GM19468 (cell line): ENCODE data around the gene CALHM2.
"Not testable (repeated sequence)": the region's sequence is repeated elsewhere in the genome, so short reads cannot be mapped to it uniquely, and the experiment has no call there.

ENCODE experiments used
- ATAC-seq: cut with Tn5 transposase; IDR thresholded peaks from one replicate; pipeline ENCODE4 v1.9.1; 2021; ENCODE audit warnings: mild to moderate bottlenecking, moderate library complexity, moderate number of reproducible peaks; ENCODE audit not compliant: unreplicated experiment; ENCODE audit errors: extremely low read depth

Gene CALHM2

GRCh38 chr10:103451831-103452505, at the start of gene CALHM2:
Gene CALHM2 (minus strand): TSS chr10:103452370. CDS start chr10:103449941, 2,429 bp downstream.
- ATAC-seq: no peak

- ATAC-seq: no peak
Observed at GRCh38 chr10:103501186-103501585, 49.0 kb upstream of the CALHM2 start.

- ATAC-seq: no peak
Observed at GRCh38 chr10:103500481-103500880, 48.3 kb upstream of the CALHM2 start.

- ATAC-seq: no peak
Observed at GRCh38 chr10:103499881-103500280, 47.7 kb upstream of the CALHM2 start.

GRCh38 chr10:103498936-103499638, 46.9 kb upstream of the CALHM2 start:
- no peak for ATAC-seq

GRCh38 chr10:103497161-103497915, 45.2 kb upstream of the CALHM2 start:
- no peak for ATAC-seq

- ATAC-seq: no peak
Observed at GRCh38 chr10:103495321-103495720, 43.2 kb upstream of the CALHM2 start.

GRCh38 chr10:103493916-103494877, 42.0 kb upstream of the CALHM2 start:
- no peak for ATAC-seq

- ATAC-seq: no peak
Observed at GRCh38 chr10:103493362-103493915, 41.3 kb upstream of the CALHM2 start, which contains the start of gene NEURL1. Gene NEURL1 (plus strand): TSS chr10:103493705. CDS start chr10:103494388, 683 bp downstream.

GRCh38 chr10:103492655-103493261, 40.6 kb upstream of the CALHM2 start:
- no peak for ATAC-seq

GRCh38 chr10:103491729-103492364, 39.7 kb upstream of the CALHM2 start:
- no peak for ATAC-seq

- ATAC-seq: no peak
Observed at GRCh38 chr10:103490986-103491314, 38.8 kb upstream of the CALHM2 start.

GRCh38 chr10:103487410-103487708, 35.2 kb upstream of the CALHM2 start:
- no peak for ATAC-seq

- ATAC-seq: not testable (repeated sequence)
Observed at GRCh38 chr10:103486635-103487409, 34.7 kb upstream of the CALHM2 start.

GRCh38 chr10:103481974-103482531, 29.9 kb upstream of the CALHM2 start:
- ATAC-seq: no peak

GRCh38 chr10:103480521-103480920, 28.4 kb upstream of the CALHM2 start:
- no peak for ATAC-seq

GRCh38 chr10:103479135-103479534, 27.0 kb upstream of the CALHM2 start, which contains the start of gene CALHM3:
Gene CALHM3 (minus strand): TSS chr10:103479240. CDS start chr10:103479032, 208 bp downstream.
- ATAC-seq: no peak

- ATAC-seq: no peak
Observed at GRCh38 chr10:103478671-103479070, 26.5 kb upstream of the CALHM2 start.
